KG1 (cell line): Measurements from ENCODE around the gene CXorf49.
"Not testable (repeated sequence)": the region's sequence is repeated elsewhere in the genome, so short reads cannot be mapped to it uniquely, and the experiment has no call there.

Source experiments
- DNase-seq: peaks from one replicate; lab custom pipeline; 2025; lab: John Stamatoyannopoulos, UW

The CXorf49 gene

DNA sequence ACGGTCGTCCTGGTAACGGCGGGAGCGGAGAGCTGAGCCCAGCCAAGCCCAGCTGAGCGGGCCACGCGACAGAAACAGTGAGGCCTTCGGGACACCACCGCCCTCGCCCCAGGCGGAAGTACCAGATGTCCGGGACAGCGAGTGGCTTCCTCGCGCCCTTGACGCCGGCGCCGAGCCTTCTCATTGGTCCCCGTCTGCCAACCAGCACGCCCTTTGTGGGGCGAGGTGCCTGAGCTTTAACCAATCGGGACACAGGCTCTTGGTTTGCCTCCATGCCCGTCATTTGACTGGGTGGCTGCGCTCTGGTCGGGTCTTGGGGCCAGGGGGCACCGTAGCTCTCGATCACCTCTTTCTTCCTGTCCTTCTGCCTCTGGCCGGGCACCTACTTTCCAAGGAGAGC, at the start of gene CXorf49:
Gene CXorf49 (minus strand): TSS at position 101 of the 400 bp plus-strand sequence. CDS start 134 bp downstream, outside the sequence.
- DNase-seq = not testable (repeated sequence)

DNA sequence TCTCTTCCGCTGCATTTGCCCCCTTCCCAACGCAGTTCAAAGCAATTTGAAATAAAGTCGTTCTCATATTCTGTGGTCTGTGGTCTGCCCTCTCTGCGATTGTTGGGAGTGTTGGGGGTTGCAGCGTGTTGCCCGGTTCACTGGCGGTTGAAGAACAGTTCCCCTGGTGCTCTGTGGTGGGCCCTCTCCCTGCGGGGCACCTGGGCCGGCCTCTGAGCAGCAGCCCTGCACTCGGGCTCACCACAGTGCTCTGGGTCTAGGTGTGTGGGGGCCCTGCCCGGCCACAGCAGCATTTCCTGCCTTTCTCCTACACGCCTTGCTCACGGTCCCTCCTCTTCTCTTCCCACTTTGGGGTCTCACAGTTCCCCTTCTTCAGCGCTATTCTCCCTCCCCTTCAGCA, 49.0 kb upstream of the CXorf49 start:
- not testable (repeated sequence) for DNase-seq

- DNase-seq = not testable (repeated sequence)
Observed at GRCh38 chrX:71765613-71766012, 47.5 kb upstream of the CXorf49 start.

GRCh38 chrX:71764832-71765231, 46.7 kb upstream of the CXorf49 start:
- DNase-seq = not testable (repeated sequence)

GRCh38 chrX:71763049-71763448, 45.0 kb upstream of the CXorf49 start, which contains the start of gene CXorf49B:
Gene CXorf49B, plus strand, starts transcription at chrX:71763349. Its CDS starts 75 bp downstream, at chrX:71763424.
- DNase-seq = not testable (repeated sequence)

DNA sequence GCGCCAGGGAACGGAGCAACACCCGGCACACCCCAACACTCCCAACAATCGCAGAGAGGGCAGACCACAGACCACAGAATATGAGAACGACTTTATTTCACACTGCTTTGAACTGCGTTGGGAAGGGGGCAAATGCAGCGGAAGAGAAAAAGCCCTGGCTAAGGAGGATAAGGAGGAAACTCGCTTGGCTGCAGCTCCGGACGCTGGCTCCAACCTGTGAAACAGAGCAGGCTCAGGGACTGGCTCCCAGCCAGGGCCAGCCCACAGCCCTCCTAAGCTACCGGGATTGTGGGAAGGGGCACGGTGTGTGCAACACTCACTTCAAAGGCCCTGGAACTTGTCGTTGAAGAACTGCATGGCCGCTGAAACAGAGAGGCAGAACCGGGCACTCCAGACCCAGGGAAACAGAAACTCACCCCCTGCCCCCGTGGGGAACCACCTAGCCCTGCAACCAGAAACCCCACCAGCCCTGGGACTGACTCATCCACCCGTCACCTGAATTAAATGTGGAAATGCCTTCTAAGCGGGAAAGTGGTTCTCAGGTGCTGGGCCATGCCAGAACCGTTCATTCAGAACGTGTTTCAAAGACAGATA, 42.7 kb upstream of the CXorf49 start:
- not testable (repeated sequence) for DNase-seq

DNA sequence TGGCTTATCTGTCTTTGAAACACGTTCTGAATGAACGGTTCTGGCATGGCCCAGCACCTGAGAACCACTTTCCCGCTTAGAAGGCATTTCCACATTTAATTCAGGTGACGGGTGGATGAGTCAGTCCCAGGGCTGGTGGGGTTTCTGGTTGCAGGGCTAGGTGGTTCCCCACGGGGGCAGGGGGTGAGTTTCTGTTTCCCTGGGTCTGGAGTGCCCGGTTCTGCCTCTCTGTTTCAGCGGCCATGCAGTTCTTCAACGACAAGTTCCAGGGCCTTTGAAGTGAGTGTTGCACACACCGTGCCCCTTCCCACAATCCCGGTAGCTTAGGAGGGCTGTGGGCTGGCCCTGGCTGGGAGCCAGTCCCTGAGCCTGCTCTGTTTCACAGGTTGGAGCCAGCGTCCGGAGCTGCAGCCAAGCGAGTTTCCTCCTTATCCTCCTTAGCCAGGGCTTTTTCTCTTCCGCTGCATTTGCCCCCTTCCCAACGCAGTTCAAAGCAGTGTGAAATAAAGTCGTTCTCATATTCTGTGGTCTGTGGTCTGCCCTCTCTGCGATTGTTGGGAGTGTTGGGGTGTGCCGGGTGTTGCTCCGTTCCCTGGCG, 2.3 kb upstream of the CXorf49 start:
- DNase-seq = not testable (repeated sequence)

DNA sequence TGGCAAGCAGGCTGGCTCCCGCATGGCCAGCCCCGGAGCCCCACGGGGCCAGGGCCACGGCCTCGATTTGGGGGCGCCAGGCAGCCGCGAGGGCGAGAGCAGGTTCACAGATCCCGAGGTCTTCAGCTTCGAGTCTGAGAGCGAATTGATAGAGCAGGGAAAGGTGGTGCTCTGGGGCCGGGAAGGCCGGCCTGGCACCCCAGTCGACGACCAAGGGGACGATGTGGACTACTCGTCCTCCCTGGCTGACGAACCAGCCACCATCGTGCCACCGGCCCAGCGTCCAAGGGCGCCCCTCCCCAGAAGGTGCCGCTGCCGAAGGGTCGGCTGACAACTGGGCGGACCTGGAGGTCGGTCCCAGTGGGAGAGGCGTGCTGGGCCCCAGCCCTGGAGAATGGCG, 1.1 kb upstream of the CXorf49 start:
- DNase-seq = not testable (repeated sequence)

GRCh38 chrX:71716323-71716722, 1.8 kb downstream of the CXorf49 start:
- not testable (repeated sequence) for DNase-seq

DNA sequence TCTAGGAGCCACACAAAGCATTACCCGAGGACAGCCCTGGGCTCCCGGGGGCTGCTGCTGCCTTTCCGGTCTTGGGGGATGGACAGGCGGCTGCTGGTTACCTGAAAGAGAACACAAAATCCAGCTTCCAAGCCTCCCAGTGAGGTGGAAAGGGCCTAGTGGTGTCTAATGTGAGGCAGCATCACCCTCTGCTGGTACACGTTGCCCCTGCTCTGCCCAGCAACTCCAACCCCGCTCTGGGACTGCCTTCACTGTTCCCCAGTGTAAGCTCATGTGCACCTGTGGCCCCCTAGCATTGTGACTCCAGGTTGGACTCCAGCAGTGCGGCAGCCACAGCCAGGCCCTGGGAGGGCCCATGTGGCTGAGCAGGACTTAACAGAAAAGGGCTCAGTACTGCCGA, 2.5 kb downstream of the CXorf49 start:
- not testable (repeated sequence) for DNase-seq

DNA sequence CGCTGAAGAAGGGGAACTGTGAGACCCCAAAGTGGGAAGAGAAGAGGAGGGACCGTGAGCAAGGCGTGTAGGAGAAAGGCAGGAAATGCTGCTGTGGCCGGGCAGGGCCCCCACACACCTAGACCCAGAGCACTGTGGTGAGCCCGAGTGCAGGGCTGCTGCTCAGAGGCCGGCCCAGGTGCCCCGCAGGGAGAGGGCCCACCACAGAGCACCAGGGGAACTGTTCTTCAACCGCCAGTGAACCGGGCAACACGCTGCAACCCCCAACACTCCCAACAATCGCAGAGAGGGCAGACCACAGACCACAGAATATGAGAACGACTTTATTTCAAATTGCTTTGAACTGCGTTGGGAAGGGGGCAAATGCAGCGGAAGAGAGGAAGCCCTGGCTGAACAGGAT, 4.0 kb downstream of the CXorf49 start:
- DNase-seq = not testable (repeated sequence)

DNA sequence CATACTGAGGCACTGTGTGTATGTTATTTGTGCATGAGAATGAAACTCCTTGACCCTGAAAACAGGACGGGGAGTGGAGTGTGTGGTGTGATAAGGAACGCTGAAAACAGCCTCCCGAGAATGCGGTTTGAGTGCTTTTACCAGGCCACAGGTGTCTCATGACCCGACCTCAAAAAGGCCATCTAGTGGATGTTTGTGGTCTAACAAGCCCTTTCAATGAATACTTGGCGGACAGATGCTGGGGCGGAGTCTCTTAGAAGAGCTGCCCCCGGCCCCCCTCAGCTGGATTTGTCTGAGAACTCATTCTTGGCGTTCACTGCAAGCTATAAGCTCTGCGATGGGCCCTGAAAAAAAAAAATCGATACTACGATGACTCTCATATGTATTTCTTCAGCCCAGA, 15.2 kb downstream of the CXorf49 start:
- not testable (repeated sequence) for DNase-seq

- not testable (repeated sequence) for DNase-seq
Observed at GRCh38 chrX:71699023-71699344, 19.1 kb downstream of the CXorf49 start.

GRCh38 chrX:71698299-71699022, 19.6 kb downstream of the CXorf49 start:
- not testable (repeated sequence) for DNase-seq

DNA sequence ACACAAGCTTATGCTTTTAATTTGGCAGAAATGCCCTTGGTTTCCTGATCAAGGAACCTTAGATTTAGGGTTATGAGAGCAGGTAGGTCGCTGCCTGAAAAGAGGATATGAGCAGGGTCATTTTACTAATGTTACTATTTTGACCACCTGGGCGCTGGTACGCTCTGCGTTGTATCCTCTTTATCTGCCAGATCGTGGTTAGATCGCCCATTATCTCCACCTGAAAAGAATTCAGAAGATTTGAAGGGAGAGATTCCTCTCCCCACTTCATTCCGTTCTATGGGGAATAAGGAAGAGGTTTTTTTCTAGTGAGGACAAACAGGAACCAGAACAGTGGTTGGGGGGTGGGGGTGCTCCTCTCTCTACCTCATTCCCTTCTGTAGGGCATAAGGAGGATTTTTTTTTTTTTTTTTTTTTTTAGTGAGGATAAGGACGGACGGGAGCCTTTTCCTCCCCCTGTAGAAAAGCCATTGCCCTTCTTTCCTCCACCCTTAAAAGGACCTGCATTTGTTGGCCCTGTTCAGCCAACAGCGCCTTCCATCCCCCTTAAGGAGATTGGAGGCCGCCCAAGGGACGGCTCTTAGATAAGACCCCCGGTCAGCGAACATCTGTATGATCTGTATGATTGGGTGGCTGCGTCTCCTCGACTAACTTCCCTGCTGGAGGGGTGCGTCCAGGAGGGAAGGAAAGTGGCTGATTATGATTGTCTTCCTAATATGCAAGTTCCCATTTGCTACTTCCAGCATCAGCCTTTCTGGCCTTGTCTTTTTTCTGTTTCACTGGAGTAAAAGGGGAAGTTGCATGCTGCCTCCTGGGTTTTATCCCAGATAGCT, 20.4 kb downstream of the CXorf49 start:
- DNase-seq = not testable (repeated sequence)

GRCh38 chrX:71696641-71697465, 21.2 kb downstream of the CXorf49 start:
- not testable (repeated sequence) for DNase-seq

DNA sequence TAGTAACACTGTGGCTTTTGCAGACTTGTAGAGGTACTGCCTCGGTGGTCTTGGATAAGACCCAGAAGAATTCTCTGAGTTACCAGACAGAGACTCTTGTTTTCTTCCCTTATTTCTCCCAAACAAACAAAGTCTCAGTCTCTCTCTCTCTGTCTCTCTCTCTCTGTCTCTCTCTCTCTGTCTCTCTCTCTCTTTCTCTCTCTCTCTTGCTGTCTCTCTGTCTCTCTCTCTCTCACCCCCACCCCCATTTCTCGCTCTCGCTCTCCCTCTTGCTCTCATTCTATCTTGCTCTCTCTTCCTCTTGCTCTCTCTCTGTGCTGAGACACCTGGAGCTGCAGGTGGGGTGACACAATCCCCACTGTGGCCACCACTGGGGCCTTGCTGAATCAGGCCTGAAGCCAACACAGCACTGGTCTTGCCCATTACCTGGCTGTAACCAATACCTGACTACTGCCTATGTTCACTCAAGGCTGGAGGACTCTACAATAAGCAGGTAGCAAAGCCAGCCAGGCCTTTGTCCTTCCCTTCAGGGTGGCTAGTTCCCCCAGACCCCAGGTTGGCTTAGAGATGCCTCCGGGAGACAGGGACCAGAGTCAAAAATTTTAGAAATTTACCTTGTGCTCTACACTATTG, 38.4 kb downstream of the CXorf49 start:
- no peak for DNase-seq

DNA sequence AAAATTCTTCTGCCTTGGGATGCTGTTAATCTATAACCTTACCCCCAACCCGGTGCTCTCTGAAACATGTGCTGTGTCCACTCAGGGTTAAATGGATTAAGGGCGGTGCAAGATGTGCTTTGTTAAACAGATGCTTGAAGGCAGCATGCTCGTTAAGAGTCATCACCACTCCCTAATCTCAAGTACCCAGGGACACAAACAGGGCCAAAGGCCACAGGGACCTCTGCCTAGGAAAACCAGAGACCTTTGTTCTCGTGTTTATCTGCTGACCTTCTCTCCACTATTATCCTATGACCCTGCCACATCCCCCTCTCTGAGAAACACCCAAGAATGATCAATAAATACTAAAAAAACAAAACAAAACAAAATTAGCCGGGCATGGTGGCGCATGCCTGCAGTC, 40.9 kb downstream of the CXorf49 start:
- not testable (repeated sequence) for DNase-seq

GRCh38 chrX:71676068-71676795, 41.9 kb downstream of the CXorf49 start:
- DNase-seq = not testable (repeated sequence)

DNA sequence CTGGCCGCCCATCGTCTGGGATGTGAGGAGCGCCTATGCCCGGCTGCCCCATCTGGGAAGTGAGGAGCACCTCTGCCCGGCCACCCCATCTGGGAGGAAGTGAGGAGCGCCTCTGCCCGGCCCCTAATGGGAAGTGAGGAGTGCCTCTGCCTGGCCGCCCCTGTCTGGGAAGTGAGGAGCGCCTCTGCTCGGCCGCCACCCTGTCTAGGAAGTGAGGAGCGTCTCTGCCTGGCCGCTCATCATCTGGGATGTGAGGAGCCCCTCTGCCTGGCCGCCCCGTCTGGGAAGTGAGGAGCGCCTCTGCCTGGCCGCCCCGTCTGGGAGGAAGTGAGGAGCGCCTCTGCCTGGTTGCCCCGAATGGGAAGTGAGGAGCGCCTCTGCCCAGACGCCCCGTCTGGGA, 42.4 kb downstream of the CXorf49 start:
- DNase-seq = not testable (repeated sequence)
